Suprapubic skin (tissue), 4 donors: Measurements from ENCODE around the gene ANKRD63.

Source experiments
- CTCF ChIP-seq, 2 donors: fragments of 200-600 bp in 1 of 2; fragments of 450-650 bp in 1 of 2; sonication (generic) in 1 of 2; IDR thresholded peaks; one replicate each; pipeline ENCODE4 v1.5.1; 2016 to 2019; ENCODE audit warnings: antibody characterized with exemption in 2 of 2, mild to moderate bottlenecking in 1 of 2, moderate library complexity in 1 of 2
- POLR2A ChIP-seq, 2 donors: fragments of 450-650 bp; IDR thresholded peaks; one replicate each; pipeline ENCODE4 v1.6.1; 2017; ENCODE audit warnings: antibody characterized with exemption in 2 of 2, mild to moderate bottlenecking in 2 of 2, moderate library complexity in 2 of 2
- POLR2AphosphoS5 ChIP-seq, 3 donors: sonication (generic); formaldehyde crosslinking; IDR thresholded peaks; one replicate each; pipeline ENCODE4 v1.6.1; 2017; ENCODE audit warnings: antibody characterized with exemption in 3 of 3

- TF ChIP-seq CTCF (IDR thresholded peaks at IDR 0.05): no peak
- no peak for TF ChIP-seq POLR2A (IDR thresholded peaks at IDR 0.05)
- no peak for TF ChIP-seq POLR2AphosphoS5 (IDR thresholded peaks at IDR 0.05)
Observed at GRCh38 chr15:40259021-40259420, 23.8 kb downstream of the ANKRD63 start.
